ENCODE results near the gene AKAP9.
"Not testable (repeated sequence)": the region's sequence is repeated elsewhere in the genome, so short reads cannot be mapped to it uniquely, and the experiment has no call there.

AKAP9 gene

DNA sequence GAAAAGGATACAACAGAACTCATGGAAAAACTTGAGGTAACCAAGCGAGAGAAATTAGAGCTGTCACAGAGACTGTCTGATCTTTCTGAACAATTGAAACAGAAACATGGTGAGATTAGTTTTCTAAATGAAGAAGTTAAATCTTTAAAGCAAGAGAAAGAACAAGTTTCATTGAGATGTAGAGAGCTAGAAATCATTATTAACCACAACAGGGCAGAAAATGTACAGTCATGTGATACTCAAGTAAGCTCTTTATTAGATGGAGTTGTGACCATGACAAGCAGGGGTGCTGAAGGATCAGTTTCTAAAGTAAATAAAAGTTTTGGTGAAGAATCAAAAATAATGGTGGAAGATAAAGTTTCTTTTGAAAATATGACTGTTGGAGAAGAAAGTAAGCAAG lies 62.1 kb downstream of the AKAP9 start:
- no peaks in the 10 kb centered on the region for H3K27me3 Mint-ChIP-seq
- H3K36me3 Mint-ChIP-seq = peaks cover 51 to 58% of the 10 kb centered on the region in 2 donors
- peaks cover 2 to 4% of the 10 kb centered on the region in 2 donors for H3K9me3 Mint-ChIP-seq
- no peaks in the 10 kb centered on the region for H3K4me1 Mint-ChIP-seq
- H3K27ac Mint-ChIP-seq = no peak overlapping the region
- DNase-seq (no peak), ATAC-seq (replicated peaks) (no peak)
- H3K4me3 Mint-ChIP-seq = no peak overlapping the region

DNA sequence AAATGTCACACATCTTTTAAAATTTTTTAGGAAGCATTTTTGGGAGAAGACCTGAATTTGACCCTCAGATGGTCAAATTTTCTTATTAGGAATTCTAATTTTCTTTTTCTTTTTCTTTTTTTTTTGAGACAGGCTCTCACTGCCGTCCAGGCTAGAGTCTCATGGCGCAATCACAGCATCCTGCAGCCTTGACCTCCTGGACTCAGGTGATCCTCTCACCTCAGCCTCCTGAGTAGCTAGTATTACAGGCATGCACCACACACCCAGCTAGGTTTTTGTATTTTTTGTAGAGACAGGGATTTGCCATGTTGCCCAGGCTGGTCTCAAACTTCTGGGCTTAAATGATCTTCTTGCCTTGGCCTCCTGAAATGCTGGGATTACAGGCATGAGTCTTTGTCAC lies 65.4 kb downstream of the AKAP9 start:
- ATAC-seq (replicated peaks) = no peak
- DNase-seq = no peak
- Mint-ChIP-seq H3K27me3 (no peaks in the 10 kb centered on the region), H3K27ac (no peak overlapping the region), H3K4me3 (no peak overlapping the region), H3K9me3 (peaks cover 4% of the 10 kb centered on the region in 2 donors), H3K4me1 (no peaks in the 10 kb centered on the region), H3K36me3 (peaks cover 57 to 66% of the 10 kb centered on the region in 2 donors)

DNA sequence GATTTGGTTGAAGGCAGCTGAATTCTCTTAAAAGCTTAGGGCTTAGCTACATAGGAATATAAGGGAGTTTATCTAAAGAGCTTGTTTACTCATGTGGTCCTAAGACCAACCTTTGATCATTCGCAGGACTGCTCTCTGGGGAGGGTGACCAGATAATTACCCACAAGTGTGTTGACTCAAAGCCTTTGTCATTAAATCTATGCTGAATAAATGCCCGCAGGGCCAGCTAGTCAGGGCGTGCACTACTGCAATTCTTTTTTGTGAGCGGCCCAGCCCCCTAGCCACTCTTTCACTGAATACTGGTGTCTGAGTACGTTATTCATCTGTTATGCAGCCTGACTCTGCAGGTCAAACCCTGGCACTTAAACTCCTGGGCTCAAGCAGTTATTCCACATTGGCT lies 69.6 kb downstream of the AKAP9 start:
- DNase-seq = no peak
- Mint-ChIP-seq H3K27me3 (no peaks in the 10 kb centered on the region), H3K36me3 (peaks cover 42 to 66% of the 10 kb centered on the region in 2 donors)

DNA sequence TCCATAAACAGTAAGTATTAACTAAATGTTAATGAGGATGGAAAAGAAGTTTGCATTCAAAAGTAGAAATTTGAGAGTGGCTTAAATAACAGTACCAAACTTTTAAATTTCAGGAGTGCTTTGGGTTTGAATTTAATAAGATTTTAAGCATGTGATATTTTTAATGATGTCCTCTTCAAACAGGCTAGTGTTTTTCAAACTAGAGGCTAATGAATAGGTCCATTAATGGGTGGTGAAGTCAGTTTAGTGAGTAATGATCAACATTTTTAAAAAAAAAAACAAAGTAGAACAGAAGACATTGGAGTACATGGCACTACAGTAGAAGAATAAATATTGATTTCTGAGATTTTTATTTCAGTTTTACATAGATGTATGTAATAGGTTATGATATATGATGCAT lies 72.9 kb downstream of the AKAP9 start:
- Mint-ChIP-seq H3K4me3 (no peak overlapping the region), H3K9me3 (peaks cover 0 to 2% of the 10 kb centered on the region in 2 donors), H3K27ac (no peak overlapping the region), H3K36me3 (peaks cover 29 to 57% of the 10 kb centered on the region in 2 donors), H3K4me1 (no peaks in the 10 kb centered on the region), H3K27me3 (no peaks in the 10 kb centered on the region)
- ATAC-seq (replicated peaks) (no peak), DNase-seq (no peak)

More for the DNA sequence above, 69.6 kb downstream of the AKAP9 start:
- Mint-ChIP-seq H3K9me3 (peaks cover 0 to 2% of the 10 kb centered on the region in 2 donors), H3K4me3 (no peak overlapping the region), H3K4me1 (no peaks in the 10 kb centered on the region), H3K27ac (no peak overlapping the region)
- ATAC-seq (replicated peaks) = no peak

DNA sequence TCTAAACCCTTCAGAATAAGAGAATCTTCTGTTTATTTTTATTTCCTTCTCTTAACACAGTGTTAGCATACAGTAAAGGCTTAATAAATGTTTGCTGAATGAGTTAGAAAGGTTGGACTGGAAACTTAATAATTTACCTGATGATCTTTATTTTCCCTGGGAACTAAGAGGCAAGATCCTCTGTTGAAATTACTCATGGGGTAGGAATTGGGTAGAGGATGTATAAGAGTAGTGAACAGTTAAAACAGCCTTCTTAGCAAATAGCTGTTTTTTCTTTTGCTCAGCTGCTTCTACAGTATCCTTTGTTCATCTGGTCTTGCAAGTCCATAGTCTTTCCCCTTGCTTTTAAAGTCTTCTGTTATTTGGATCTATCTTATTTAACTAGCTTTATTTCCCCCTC lies 80.0 kb downstream of the AKAP9 start:
- no peak for ATAC-seq (replicated peaks)
- Mint-ChIP-seq H3K36me3 (peaks cover 22 to 34% of the 10 kb centered on the region in 2 donors), H3K9me3 (no peaks in the 10 kb centered on the region), H3K27ac (no peak overlapping the region), H3K27me3 (no peaks in the 10 kb centered on the region), H3K4me3 (no peak overlapping the region), H3K4me1 (peaks cover 0 to 2% of the 10 kb centered on the region in 2 donors)
- no peak for DNase-seq

DNA sequence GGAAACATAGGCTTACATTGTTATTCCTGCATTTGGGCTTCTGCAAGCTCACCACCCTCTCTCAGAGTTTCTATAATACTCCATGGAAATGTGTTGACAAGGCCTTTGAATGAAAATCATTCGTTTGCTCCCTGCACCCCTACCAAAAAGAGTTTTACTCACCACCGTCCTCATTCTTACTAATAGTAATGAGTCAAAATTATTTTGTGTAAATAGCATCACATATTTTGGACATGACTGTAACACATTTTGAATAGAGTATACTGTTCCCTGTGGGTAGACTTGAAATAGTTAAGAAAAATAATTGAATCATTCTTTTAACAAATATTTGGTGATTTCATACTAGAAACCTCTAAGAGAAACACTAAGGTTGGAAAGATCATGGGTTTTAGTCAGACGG lies 84.6 kb downstream of the AKAP9 start:
- Mint-ChIP-seq H3K4me1 (peaks cover 0 to under 1% of the 10 kb centered on the region in 2 donors), H3K36me3 (peaks cover 39 to 50% of the 10 kb centered on the region in 2 donors)
- no peak for ATAC-seq (replicated peaks)

DNA sequence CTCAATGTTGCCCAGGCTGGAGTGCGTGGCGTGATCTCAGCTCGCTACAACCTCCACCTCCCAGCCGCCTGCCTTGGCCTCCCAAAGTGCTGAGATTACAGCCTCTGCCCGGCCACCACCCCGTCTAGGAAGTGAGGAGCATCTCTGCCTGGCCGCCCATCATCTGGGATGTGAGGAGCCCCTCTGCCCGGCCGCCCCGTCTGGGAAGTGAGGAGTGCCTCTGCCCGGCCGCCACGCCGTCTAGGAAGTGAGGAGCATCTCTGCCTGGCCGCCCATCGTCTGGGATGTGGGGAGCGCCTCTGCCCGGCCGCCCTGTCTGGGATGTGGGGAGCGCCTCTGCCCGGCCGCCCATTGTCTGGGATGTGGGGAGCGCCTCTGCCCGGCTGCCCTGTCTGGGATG lies 86.0 kb downstream of the AKAP9 start:
- H3K27me3 Mint-ChIP-seq, H3K9me3 Mint-ChIP-seq: not testable (repeated sequence)
- H3K36me3 Mint-ChIP-seq = peaks cover 40 to 51% of the 10 kb centered on the region in 2 donors

More for the DNA sequence above, 84.6 kb downstream of the AKAP9 start:
- Mint-ChIP-seq H3K9me3 (peaks cover 0 to 3% of the 10 kb centered on the region in 2 donors), H3K4me3 (no peak overlapping the region), H3K27me3 (no peaks in the 10 kb centered on the region), H3K27ac (no peak overlapping the region)
- DNase-seq = no peak

DNA sequence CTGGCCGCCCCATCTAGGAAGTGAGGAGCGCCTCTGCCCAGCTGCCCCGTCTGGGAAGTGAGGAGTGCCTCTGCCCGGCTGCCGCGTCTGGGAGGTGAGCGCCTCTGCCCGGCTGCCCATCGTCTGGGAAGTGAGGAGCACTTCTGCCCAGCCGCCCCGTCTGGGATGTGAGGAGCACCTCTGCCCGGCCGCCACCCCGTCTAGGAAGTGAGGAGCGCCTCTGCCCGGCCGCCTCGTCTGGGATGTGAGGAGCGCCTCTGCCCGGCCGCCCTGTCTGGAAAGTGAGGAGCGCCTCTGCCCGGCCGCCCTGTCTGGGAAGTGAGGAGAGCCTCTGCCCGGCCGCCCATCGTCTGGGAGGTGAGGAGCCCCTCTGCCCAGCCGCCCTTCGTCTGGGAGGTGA lies 86.5 kb downstream of the AKAP9 start:
- not testable (repeated sequence) for H3K4me3 Mint-ChIP-seq; H3K27ac Mint-ChIP-seq; H3K27me3 Mint-ChIP-seq; H3K4me1 Mint-ChIP-seq; DNase-seq; ATAC-seq (replicated peaks); H3K9me3 Mint-ChIP-seq
- peaks cover 42 to 56% of the 10 kb centered on the region in 2 donors for H3K36me3 Mint-ChIP-seq

More for the DNA sequence above, 86.0 kb downstream of the AKAP9 start:
- H3K4me3 Mint-ChIP-seq; H3K27ac Mint-ChIP-seq; ATAC-seq (replicated peaks); DNase-seq; H3K4me1 Mint-ChIP-seq: not testable (repeated sequence)

DNA sequence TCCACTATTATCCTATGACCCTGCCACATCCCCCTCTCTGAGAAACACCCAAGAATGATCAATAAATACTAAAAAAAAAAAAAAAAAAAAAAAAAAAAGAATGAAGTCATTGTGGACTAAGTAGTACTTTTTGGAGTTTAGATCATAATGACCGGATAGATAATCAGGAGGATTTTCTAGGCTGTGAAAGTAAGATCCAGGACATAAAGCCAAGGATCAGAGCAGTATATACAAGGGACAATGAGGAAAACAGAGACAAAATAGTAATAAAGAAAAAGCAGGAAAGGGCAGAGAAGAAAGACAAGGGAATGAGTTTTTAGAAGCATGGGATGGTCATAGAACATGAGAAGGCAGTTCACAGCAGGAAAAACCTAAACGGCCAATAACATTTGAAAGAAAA lies 87.6 kb downstream of the AKAP9 start:
- Mint-ChIP-seq H3K4me1 (no peaks in the 10 kb centered on the region), H3K9me3 (peaks cover 0 to 3% of the 10 kb centered on the region in 2 donors), H3K27me3 (no peaks in the 10 kb centered on the region), H3K36me3 (peaks cover 41 to 52% of the 10 kb centered on the region in 2 donors), H3K4me3 (no peak overlapping the region), H3K27ac (no peak overlapping the region)
- ATAC-seq (replicated peaks) (no peak), DNase-seq (no peak)

DNA sequence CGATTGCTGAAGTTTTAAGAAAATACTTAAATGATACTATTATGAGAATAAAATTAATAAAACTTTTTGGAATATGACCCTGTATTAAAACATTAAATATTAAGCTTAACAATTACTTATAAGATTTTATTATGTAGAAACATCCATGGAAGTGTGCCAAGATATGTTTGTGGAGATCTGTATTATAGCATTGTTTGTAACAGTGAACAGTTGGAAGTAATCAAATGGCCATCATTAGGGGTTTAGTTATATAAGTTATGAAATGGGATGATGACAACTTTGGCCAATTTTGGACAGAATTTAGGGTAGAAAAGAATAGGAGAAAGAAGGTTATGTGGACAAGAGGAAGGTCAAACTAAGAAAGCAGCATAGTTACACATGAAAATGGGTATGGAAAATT lies 88.0 kb downstream of the AKAP9 start:
- Mint-ChIP-seq H3K36me3 (peaks cover 37 to 48% of the 10 kb centered on the region in 2 donors), H3K27me3 (no peaks in the 10 kb centered on the region)

DNA sequence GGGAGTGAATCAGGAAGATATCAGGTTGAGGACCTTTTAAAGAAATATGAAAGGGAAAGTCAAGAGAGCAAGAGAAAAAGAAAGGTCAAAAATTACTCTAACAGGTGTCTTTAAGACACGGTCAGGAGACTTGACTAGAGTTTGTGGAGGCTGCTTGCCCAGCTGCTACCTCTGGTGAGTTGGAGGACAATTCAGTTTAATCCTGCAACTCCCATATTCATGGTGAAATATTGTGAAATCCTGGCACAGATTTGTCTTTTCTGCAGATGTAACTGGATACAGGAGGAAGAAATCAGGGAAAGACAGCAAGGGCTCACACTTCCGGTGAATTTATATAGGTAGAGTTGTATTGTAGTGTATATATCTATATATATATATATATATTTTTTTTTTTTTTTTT lies 93.5 kb downstream of the AKAP9 start:
- Mint-ChIP-seq H3K27me3 (no peaks in the 10 kb centered on the region), H3K36me3 (peaks cover 23 to 35% of the 10 kb centered on the region in 2 donors), H3K4me1 (no peaks in the 10 kb centered on the region), H3K9me3 (no peaks in the 10 kb centered on the region), H3K27ac (no peak overlapping the region), H3K4me3 (no peak overlapping the region)
- ATAC-seq (replicated peaks) = no peak
- no peak for DNase-seq

More for the DNA sequence above, 88.0 kb downstream of the AKAP9 start:
- ATAC-seq (replicated peaks) (no peak), DNase-seq (no peak)
- Mint-ChIP-seq H3K4me1 (no peaks in the 10 kb centered on the region), H3K9me3 (peaks cover 0 to 3% of the 10 kb centered on the region in 2 donors), H3K27ac (no peak overlapping the region), H3K4me3 (no peak overlapping the region)

DNA sequence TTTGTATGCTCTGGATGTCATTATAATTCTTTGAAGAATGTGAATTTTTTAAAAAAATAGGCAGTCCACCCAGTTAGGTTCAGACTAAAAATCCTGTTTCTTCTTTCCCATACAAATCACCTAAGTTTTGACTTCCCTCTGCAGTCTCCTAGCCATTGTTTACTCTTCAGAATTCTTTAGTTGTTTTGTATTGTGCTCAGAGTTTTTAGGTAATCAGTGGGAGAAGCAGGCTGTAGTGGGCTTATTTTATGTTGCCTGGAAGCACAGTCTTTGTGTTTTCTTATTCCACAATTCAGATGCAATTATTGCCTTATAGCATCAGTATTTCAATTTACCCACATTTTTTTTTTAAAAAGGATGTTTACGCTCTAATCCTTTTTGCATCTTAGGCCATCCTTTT lies 94.9 kb downstream of the AKAP9 start:
- DNase-seq (no peak), ATAC-seq (replicated peaks) (no peak)
- Mint-ChIP-seq H3K9me3 (no peaks in the 10 kb centered on the region), H3K36me3 (peaks cover 24 to 36% of the 10 kb centered on the region in 2 donors), H3K4me3 (no peak overlapping the region), H3K4me1 (no peaks in the 10 kb centered on the region), H3K27me3 (no peaks in the 10 kb centered on the region), H3K27ac (no peak overlapping the region)

DNA sequence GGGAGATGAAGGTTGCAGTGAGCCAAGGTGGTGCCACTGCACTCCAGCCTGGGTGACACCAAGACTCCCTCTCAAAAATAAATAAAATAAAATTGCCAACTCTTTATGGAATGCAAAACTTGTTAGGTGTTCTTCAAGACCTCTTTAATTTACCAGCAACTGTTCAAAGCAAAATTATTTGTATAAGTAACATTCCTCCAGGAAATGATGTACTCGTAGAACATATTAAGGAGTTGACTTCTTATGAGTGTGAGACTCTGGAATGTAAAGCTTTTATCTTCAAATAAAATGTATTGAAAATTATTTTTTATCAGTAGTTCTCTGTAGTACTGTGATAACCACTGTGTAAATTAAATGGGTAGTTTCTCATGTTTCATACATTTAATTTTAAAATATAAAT lies 99.2 kb downstream of the AKAP9 start:
- H3K9me3 Mint-ChIP-seq = no peaks in the 10 kb centered on the region
- no peaks in the 10 kb centered on the region for H3K4me1 Mint-ChIP-seq
- H3K27me3 Mint-ChIP-seq = no peaks in the 10 kb centered on the region
- DNase-seq (no peak), ATAC-seq (replicated peaks) (no peak)
- H3K4me3 Mint-ChIP-seq = no peak overlapping the region
- H3K27ac Mint-ChIP-seq = no peak overlapping the region
- peaks cover 16 to 32% of the 10 kb centered on the region in 2 donors for H3K36me3 Mint-ChIP-seq

DNA sequence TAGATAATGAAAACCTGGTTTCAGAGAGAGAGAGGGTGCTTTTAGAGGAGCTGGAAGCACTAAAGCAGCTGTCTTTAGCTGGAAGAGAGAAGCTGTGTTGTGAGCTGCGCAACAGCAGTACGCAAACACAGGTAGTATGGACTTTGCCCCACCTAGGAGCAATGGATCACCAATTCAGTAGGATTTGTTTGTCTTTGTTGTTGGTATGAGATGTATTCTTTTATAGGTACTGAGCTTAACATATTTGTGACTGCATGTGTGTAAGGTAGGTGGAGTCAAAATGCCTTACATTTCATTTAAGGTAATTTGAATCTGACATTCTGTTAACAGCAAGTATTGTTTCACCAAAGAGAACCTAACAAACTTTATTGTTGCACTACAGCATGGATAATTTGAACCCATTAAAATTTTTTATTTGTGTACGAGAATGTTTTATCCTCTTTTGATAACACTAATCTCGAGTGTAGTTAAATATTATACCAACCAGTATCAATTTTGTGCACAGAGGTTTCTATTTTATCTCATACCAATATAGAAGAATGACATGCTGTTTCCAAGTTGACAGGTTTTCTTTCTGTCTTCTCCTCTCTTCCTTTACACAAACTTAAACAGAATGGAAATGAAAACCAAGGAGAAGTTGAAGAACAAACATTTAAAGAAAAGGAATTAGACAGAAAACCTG lies 101.5 kb downstream of the AKAP9 start:
- Mint-ChIP-seq H3K27me3 (no peaks in the 10 kb centered on the region), H3K4me1 (no peaks in the 10 kb centered on the region), H3K36me3 (peaks cover 16 to 31% of the 10 kb centered on the region in 2 donors), H3K4me3 (no peak overlapping the region), H3K27ac (no peak overlapping the region), H3K9me3 (no peaks in the 10 kb centered on the region)
- no peak for ATAC-seq (replicated peaks)
- no peak for DNase-seq

DNA sequence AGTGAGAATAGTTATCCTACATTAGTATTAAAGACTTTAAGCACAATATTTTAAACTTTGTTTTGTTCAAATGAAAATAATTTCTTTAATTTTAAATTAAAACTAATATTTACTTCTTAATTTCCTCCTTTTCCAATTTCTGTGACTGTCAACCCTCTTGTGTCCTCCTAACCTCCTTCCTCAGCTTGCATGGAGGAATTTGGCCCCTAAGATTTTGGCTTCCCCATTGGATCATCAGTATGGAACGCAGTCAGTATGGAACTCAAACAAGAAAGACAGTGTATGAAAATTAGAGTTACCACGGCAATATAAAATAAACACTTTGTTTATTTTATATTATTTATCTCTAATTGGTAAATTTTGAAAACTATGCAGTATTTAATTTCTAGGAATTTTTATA lies 102.4 kb downstream of the AKAP9 start:
- H3K4me3 Mint-ChIP-seq = no peak overlapping the region
- no peaks in the 10 kb centered on the region for H3K27me3 Mint-ChIP-seq
- ATAC-seq (replicated peaks) (no peak), DNase-seq (no peak)
- no peaks in the 10 kb centered on the region for H3K9me3 Mint-ChIP-seq
- H3K4me1 Mint-ChIP-seq = no peaks in the 10 kb centered on the region
- H3K36me3 Mint-ChIP-seq = peaks cover 16 to 31% of the 10 kb centered on the region in 2 donors
- no peak overlapping the region for H3K27ac Mint-ChIP-seq

Measured in stimulated activated naive B cell treated with anti-CD40 and anti-IgM and Interleukin-4, amounts not matched to agents 10 μg/mL and 1 μg/mL and 100 μg/mL, for 72 hours (primary cell).